Activated CD4-positive, alpha-beta T cell treated with anti-CD3 and anti-CD28 coated beads for 24 hours (primary cell): Measurements from ENCODE around the gene ATXN2.
A peak's percentile ranks its signal among the peaks of the same experiment; 100 is the strongest.
"Not testable (repeated sequence)": the region's sequence is repeated elsewhere in the genome, so short reads cannot be mapped to it uniquely, and the experiment has no call there.

ENCODE experiments used
- DNase-seq, 2 donors: peaks; one replicate each; pipeline ENCODE4 v3.0.0-alpha.2; 2020; ENCODE audit warnings: low read depth in 2 of 2

ATXN2 gene

DNA sequence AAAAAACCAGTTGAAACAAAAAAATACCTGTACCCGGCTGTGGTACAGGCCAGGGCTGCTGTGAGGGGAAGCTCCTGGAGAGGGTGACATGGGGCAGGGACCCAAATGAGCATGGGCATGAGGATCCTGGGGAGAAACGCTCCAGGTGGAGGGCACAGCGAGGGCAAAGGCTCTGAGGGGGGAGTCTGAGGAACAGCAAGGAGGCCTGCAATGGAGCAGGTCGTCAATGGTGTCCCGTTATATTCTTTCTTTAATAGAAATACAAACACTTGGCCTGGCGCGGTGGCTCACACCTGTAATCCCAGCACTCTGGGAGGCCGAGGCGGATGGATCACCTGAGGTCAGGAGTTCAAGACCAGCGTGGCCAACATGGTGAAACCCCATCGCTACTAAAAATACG, 1.9 kb upstream of the ATXN2 start:
- DNase-seq, result not testable (repeated sequence)

- DNase-seq, result no peak
Measured at GRCh38 chr12:111600205-111600642, 1.1 kb upstream of the ATXN2 start.

GRCh38 chr12:111599453-111600204, 514 bp upstream of the ATXN2 start:
- DNase-seq, result peak; percentile 79 to 82

- DNase-seq, result peak; percentile 7 to 14
Measured at GRCh38 chr12:111597831-111598636, 1.1 kb downstream of the ATXN2 start.

DNA sequence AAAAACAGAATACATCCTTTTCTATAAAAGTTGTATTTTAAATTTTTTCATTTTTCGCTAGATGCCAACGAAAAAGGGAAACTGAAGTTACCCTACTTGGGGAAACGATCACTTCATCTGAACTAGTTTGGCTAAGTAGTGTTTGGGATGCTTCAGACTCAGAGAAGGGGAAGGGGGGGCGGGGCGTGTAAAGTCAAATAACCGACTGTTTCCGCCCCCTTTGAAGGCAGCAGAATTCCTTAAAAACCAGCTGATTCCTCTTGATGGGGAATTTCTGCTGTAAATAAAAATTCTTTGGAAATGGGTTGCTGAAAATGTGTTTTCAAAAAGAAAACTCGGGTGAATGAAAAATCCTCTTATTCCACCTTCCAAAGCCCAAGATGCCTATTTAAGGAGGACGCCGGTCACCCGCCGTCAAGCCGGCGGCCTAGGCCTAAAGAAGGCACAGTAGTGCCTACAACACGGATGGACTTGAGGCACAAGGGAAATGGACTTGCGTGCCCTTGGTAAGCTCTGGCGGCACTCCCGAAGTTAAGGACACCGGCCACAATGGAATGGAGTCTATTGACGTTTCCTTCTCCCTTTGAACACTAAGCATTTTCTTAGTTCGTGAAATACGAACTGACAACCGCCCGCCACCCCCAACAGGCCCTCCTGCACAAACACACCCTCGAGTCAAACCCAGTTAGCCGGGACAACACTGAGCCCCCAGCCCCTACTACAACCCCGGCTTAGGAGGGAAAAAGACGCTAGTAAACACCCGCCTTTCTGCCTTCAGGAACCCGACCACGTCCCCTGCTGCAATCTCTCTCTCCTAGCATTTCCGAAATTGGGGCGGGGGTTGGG, 1.9 kb downstream of the ATXN2 start:
- peak in 1 of 2 donors; percentile 3 for DNase-seq

- not testable (repeated sequence) for DNase-seq
Measured at GRCh38 chr12:111595341-111595835, 3.7 kb downstream of the ATXN2 start.

DNA sequence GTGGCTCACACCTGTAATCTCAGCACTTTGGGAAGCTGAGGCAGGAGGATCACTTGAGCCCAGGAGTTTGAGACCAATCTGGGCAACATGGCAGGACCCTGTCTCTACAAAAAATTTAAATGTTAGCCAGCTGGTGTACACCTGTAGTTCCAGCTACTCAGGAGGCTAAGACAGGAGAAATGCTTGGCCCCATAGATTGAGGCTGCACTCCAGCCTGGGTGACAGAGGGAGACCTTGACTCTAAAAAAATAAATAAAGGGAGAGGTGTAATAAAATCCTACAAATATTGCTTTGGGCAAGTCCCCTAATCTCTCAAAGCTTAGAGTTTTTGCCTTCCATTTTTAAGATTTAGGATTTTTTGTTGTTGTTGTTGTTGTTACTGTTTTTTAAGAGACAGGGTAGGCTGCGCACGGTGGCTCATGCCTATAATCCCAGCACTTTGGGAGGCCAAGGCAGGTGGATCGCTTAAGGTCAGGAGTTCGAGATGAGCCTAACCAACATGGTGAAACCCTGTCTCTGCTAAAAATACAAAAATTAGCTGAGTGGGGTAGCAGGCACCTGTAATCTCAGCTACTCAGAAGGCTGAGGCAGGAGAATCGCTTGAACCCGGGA, 7.6 kb downstream of the ATXN2 start:
- not testable (repeated sequence) for DNase-seq

DNA sequence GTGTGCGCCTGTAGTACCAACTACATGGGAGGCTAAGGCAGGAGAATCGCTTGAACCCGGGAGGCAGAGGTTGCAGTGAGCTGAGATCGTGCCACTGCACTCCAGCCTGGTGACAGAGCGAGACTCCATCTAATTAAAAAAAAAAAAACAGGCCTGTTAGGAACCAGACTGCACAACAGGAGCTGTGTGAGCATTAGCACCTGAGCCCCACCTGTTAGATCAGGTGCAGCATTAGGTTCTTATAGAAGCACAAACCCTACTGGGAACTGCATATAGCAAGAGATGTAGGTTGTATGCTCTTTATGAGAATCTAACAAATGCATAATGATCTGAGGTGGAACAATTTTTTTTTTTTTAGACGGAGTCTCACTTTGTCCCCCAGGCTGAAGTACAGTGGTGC, 8.6 kb downstream of the ATXN2 start:
- DNase-seq, result no peak

GRCh38 chr12:111589601-111590000, 9.5 kb downstream of the ATXN2 start:
- no peak for DNase-seq

DNA sequence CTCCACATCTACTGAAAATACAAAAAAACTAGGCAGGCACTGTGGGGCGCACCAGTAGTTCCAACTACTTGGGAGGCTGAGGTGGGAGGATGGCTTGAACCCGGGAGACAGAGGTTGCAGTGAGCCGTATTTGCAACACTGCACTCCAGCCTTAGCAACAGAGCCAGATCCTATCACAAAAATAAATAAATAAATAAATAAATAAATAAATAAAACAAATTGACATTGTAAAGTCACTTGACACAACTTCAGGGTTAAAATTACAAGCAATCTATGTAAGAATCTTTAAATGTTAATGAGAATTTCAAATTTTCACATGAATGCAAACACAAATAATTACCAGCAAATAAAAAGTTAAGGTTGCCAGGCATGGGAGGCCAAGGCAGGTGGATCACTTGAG, 11.1 kb downstream of the ATXN2 start:
- DNase-seq, result no peak

DNA sequence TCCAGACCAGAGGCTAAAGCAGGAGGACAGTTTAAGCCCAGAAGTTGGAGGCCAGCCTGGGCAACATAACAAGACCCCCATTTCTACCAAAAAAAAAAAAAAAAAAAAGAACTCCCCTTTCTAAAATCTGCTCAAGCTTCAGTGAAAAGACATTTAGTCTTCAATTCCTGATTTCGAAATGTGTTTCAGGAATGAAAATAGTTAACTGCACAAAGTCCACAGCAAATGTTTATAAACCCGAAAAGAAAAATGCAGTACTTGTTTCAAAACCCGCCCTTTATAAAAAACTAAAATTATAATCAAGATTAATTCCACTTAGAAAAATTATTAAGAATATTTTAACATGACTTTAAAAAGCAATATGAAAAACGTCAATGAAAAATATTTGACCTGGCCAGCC, 12.1 kb downstream of the ATXN2 start:
- DNase-seq, result no peak

GRCh38 chr12:111585690-111586089, 13.4 kb downstream of the ATXN2 start:
- no peak for DNase-seq

DNA sequence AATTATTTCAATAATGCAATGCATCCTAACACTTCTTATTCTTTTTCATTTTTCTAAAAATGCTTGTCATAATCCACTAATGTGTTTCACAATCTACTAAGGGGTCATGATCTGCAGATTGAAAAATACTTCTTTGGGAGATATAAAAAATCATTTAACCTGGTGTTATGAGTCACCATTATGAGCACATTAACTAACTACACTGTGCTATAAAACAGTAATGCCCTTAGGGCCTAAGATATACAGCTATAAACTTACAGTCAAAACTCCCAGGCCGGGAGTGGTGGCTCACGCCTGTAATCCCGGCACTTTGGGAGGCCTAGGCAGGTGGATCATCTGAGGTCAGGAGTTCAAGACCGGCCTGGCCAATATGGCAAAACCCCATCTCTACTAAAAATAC, 14.2 kb downstream of the ATXN2 start:
- no peak for DNase-seq

DNA sequence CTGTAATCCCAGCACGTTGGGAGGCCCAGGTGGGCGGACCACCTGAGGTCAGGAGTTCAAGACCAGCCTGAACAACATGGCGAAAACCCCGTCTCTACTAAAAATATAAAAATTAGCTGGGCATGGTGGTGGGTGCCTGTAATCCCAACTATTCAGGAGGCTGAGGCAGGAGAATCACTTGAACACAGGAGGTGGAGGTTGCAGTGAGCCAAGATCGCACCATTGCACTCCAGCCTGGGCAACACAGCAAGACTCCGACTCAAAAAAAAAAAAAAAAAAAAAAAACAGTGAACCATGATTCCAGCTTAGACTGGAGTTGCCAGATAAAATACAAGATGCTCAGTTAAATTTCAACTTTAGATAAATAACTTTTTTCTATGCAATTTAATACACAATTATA, 15.6 kb downstream of the ATXN2 start:
- DNase-seq, result not testable (repeated sequence)

GRCh38 chr12:111582133-111582747, 16.9 kb downstream of the ATXN2 start:
- DNase-seq, result no peak

- DNase-seq, result no peak
Measured at GRCh38 chr12:111581434-111582132, 17.5 kb downstream of the ATXN2 start.

GRCh38 chr12:111580737-111581136, 18.4 kb downstream of the ATXN2 start:
- DNase-seq, result no peak

DNA sequence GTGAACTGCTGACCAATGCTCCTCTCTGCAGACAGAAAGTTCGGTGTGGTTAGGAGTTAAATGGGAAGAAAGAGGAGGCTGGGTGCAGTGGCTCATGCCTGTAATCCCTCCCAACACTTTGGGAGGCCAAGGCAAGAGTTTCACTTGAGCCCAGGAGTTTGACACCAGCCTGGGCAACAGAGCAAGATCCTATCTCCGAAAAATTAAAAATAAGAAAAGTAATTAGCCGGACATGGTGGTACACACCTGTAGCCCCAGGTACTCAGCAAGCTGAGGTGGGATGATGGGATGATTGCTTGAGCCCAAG, 19.0 kb downstream of the ATXN2 start:
- DNase-seq, result no peak

DNA sequence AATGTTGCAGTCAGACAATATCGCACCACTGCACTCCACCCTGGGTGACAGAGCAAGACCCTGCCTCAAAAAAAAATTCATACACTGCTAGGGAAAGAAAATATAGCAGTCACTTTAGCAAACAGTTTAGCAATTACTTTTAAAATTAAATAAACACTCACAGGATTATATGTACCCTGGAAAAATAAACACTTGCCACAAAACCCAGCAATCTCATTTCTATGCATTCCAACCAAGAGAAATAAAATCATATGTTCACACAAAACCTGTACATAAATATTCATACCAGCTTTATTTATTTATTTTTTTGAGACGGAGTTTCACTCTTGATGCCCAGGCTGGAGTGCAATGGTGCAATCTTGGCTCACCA, 20.2 kb downstream of the ATXN2 start:
- DNase-seq, result no peak

GRCh38 chr12:111578276-111578970, 20.7 kb downstream of the ATXN2 start:
- DNase-seq, result no peak
